Heart left ventricle (tissue), 13 donors: Measurements from ENCODE around the gene DPP3.
"Not testable (repeated sequence)": the region's sequence is repeated elsewhere in the genome, so short reads cannot be mapped to it uniquely, and the experiment has no call there.

Experiments used
- CTCF ChIP-seq, 12 donors: fragments of 200-600 bp; sonication (generic) in 4 of 12; IDR thresholded peaks; one replicate each; pipeline versions ENCODE4 v1.5.0 to v1.8.0; 2018 to 2022; ENCODE audit warnings: antibody characterized with exemption in 12 of 12, mild to moderate bottlenecking in 5 of 12
- POLR2A ChIP-seq, 2 donors: fragments of 450-650 bp; IDR thresholded peaks; one replicate each; pipeline ENCODE4 v1.6.1; 2017; ENCODE audit warnings: antibody characterized with exemption in 2 of 2, mild to moderate bottlenecking in 2 of 2, moderate library complexity in 2 of 2
- donor health status: ischemic (EF 13 %, LVEDD 7.1; RV severe dilation, severe dysfunction).
- donor health status: DM: no; HTN: yes; CAD: no.
- donor health status: DM: no; HTN: no; CAD: no.
- donor health status: ischemic (EF 25% LVEDD 6.9; RV normal size, moderate dysfunction).
- donor health status: ischemic (EF 25% LVEDD 5.7; RV mildly dilated, moderate dysfunction).
- donor health status: ischemic (EF 35%, LVEDD 5.7; RV mildly dilated, moderate dysfunction).
- donor health status: nonischemic (EF 11% LVEDD 7.7; RV severe dilation, severe dysfunction).
- donor health status: DM: yes; HTN: yes; CAD: no.
- donor health status: PGD.
- donor health status: ischemic (EF 29% LVEDD 5.4; RV normal size, mild dysfunction).
- donor health status: nonischemic (EF 23%, LVEDD 6.1; RV moderate dilation, normal function).

GRCh38 chr11:66431287-66431686 is 48.9 kb upstream of the DPP3 start:
- TF ChIP-seq CTCF, POLR2A (IDR thresholded peaks at IDR 0.05): not testable (repeated sequence)
